ENCODE results near the gene DAZAP1. TPM values are rescaled to one million over a fixed set of nuclear protein-coding genes. Genes with fewer than 3 reads are reported as not detected.

Gene DAZAP1
- total and polyA plus RNA-seq, 4 donors: 5.4 to 45.0 (median 29.7) TPM

DNA sequence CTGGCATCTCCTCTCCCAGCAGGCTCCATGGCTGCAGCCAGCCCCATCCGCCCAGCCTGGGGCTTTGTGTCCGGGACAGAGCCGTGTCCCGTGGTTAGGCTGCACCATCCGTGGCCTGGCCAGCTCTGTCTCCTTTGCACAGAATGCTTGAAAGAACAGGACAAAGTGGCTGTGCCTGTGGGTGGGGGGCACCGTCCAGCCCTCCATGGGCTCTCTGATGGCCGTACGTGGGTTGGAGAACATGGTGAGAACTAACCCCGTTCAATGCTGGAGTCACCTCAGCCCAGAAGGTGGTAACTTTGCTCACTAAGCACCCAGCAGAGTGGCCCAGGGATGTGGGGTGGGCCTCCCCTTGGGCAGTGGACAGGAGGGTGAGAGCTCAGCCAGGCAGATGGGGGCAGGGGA is 33.6 kb downstream of the DAZAP1 start:
- Histone ChIP-seq H3K9ac (ENCODE audit: low read depth in 1 of 2, low read length in 2 of 2) (no peak overlapping the region), H3K4me3 (ENCODE audit: low read depth in 1 of 3, low read length in 3 of 3) (no peak overlapping the region), H3K9me3 (ENCODE audit: control insufficient read depth in 4 of 4, low read length in 3 of 4) (no peaks in the 10 kb centered on the region), H3K36me3 (ENCODE audit: control insufficient read depth in 4 of 4, insufficient read depth in 3 of 4, low read depth in 1 of 4, low read length in 3 of 4) (peaks cover 11 to 28% (median 13%) of the 10 kb centered on the region in 4 donors), H3K27me3 (ENCODE audit: control insufficient read depth in 4 of 4, insufficient read depth in 4 of 4, low read length in 3 of 4) (peaks cover 0 to 3% (median 0%) of the 10 kb centered on the region in 4 donors), H3K27ac (ENCODE audit: low read depth in 1 of 2, low read length in 2 of 2) (no peak overlapping the region), H3K4me1 (ENCODE audit: control insufficient read depth in 4 of 4, insufficient read depth in 4 of 4, low read length in 3 of 4) (peaks cover 11 to 24% (median 17%) of the 10 kb centered on the region in 4 donors)
- no peak for DNase-seq (ENCODE audit: low spot score)
- no peak for TF ChIP-seq YY1 (IDR thresholded peaks at IDR 0.05)
- no peak for TF ChIP-seq HNF4G (IDR thresholded peaks at IDR 0.05)
- TF ChIP-seq RXRA (IDR thresholded peaks at IDR 0.05): no peak
- TF ChIP-seq, protein P1, sequence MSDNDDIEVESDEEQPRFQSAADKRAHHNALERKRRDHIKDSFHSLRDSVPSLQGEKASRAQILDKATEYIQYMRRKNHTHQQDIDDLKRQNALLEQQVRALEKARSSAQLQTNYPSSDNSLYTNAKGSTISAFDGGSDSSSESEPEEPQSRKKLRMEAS (IDR thresholded peaks at IDR 0.05): no peak
- TF ChIP-seq ATF3 (IDR thresholded peaks at IDR 0.05): no peak
- no peak for TF ChIP-seq ZBTB33 (IDR thresholded peaks at IDR 0.05)
- TF ChIP-seq FOXA2 (IDR thresholded peaks at IDR 0.05): no peak
- no peak for TF ChIP-seq TAF1 (conservative IDR thresholded peaks at IDR 0.05)
- TF ChIP-seq JUND (IDR thresholded peaks at IDR 0.05): no peak
- TF ChIP-seq HNF4A (conservative IDR thresholded peaks at IDR 0.05): no peak
- TF ChIP-seq RAD21 (IDR thresholded peaks at IDR 0.05): no peak
- no peak for TF ChIP-seq REST (IDR thresholded peaks at IDR 0.05)
- TF ChIP-seq CTCF (IDR thresholded peaks at IDR 0.05; ENCODE audit: low read depth, low read length, missing input control): no peak
- no peak for TF ChIP-seq FOXA1 (IDR thresholded peaks at IDR 0.05)
- 96% methylated on average over 9 of the region's 9 CpGs for WGBS

GRCh38 chr19:1441677-1442438 is 34.5 kb downstream of the DAZAP1 start:
- Histone ChIP-seq H3K9me3 (ENCODE audit: control insufficient read depth in 4 of 4, low read length in 3 of 4) (no peaks in the 10 kb centered on the region), H3K9ac (ENCODE audit: low read depth in 1 of 2, low read length in 2 of 2) (no peak overlapping the region), H3K4me1 (ENCODE audit: control insufficient read depth in 4 of 4, insufficient read depth in 4 of 4, low read length in 3 of 4) (peaks cover 11 to 30% (median 22%) of the 10 kb centered on the region in 4 donors), H3K27ac (ENCODE audit: low read depth in 1 of 2, low read length in 2 of 2) (no peak overlapping the region), H3K27me3 (ENCODE audit: control insufficient read depth in 4 of 4, insufficient read depth in 4 of 4, low read length in 3 of 4) (peaks cover 0 to 3% (median under 1%) of the 10 kb centered on the region in 4 donors), H3K36me3 (ENCODE audit: control insufficient read depth in 4 of 4, insufficient read depth in 3 of 4, low read depth in 1 of 4, low read length in 3 of 4) (peaks cover 11 to 28% (median 13%) of the 10 kb centered on the region in 4 donors), H3K4me3 (ENCODE audit: low read depth in 1 of 3, low read length in 3 of 3) (no peak overlapping the region)
- DNase-seq (ENCODE audit: low spot score): no peak
- 93% methylated on average over 25 of the region's 25 CpGs for WGBS
- TF ChIP-seq ZBTB33 (IDR thresholded peaks at IDR 0.05) (no peak), CTCF (IDR thresholded peaks at IDR 0.05; ENCODE audit: low read depth, low read length, missing input control) (no peak), GABPA (IDR thresholded peaks at IDR 0.05 in 1 of 2, conservative IDR thresholded peaks at IDR 0.05 in 1 of 2) (no peak), NR2F2 (IDR thresholded peaks at IDR 0.05) (no peak), RAD21 (IDR thresholded peaks at IDR 0.05) (no peak), JUND (IDR thresholded peaks at IDR 0.05) (no peak), FOXA1 (IDR thresholded peaks at IDR 0.05) (no peak), SP1 (IDR thresholded peaks at IDR 0.05) (no peak), ATF3 (IDR thresholded peaks at IDR 0.05) (no peak)
- TF ChIP-seq, protein P1 (IDR thresholded peaks at IDR 0.05): no peak
